ENCODE measurements around the gene KIF9. TPM values are rescaled to one million over a fixed set of nuclear protein-coding genes. Genes with fewer than 3 reads are reported as not detected.
"Not testable (repeated sequence)": the region's sequence is repeated elsewhere in the genome, so short reads cannot be mapped to it uniquely, and the experiment has no call there.

KIF9 gene
- polyA plus RNA-seq, 3 donors from 2014 or later, result 2.2 to 8.3 (median 4.1) TPM

DNA sequence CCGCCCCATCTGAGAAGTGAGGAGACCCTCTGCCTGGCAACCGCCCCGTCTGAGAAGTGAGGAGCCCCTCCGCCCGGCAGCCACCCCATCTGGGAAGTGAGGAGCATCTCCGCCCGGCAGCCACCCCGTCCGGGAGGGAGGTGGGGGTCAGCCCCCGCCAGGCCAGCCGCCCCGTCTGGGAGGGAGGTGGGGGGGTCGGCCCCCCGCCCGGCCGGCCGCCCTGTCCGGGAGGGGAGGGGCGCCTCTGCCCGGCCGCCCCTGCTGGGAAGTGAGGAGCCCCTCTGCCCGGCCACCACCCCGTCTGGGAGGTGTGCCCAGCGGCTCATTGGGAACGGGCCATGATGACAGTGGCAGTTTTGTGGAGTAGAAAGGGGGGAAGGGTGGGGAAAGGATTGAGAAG is 26.3 kb downstream of the KIF9 start:
- not testable (repeated sequence) for DNase-seq; H3K27ac Mint-ChIP-seq; H3K4me3 Mint-ChIP-seq; H3K4me1 Mint-ChIP-seq; H3K9me3 Mint-ChIP-seq; H3K27me3 Mint-ChIP-seq (ENCODE audit: low read depth in 3 of 3); H3K36me3 Mint-ChIP-seq

GRCh38 chr3:47251689-47252088 is 30.9 kb downstream of the KIF9 start:
- Mint-ChIP-seq H3K27ac (no peak overlapping the region), H3K9me3 (no peaks in the 10 kb centered on the region), H3K36me3 (peaks cover 0 to 4% (median 0%) of the 10 kb centered on the region in 3 donors), H3K27me3 (ENCODE audit: low read depth in 3 of 3) (peaks cover 0 to 4% (median 2%) of the 10 kb centered on the region in 3 donors), H3K4me1 (no peaks in the 10 kb centered on the region), H3K4me3 (no peak overlapping the region)
- DNase-seq, result no peak

- not testable (repeated sequence) for H3K36me3 Mint-ChIP-seq; H3K9me3 Mint-ChIP-seq; DNase-seq; H3K4me1 Mint-ChIP-seq; H3K4me3 Mint-ChIP-seq; H3K27me3 Mint-ChIP-seq (ENCODE audit: low read depth in 3 of 3); H3K27ac Mint-ChIP-seq
Observed at GRCh38 chr3:47251085-47251484, 31.5 kb downstream of the KIF9 start.

DNA sequence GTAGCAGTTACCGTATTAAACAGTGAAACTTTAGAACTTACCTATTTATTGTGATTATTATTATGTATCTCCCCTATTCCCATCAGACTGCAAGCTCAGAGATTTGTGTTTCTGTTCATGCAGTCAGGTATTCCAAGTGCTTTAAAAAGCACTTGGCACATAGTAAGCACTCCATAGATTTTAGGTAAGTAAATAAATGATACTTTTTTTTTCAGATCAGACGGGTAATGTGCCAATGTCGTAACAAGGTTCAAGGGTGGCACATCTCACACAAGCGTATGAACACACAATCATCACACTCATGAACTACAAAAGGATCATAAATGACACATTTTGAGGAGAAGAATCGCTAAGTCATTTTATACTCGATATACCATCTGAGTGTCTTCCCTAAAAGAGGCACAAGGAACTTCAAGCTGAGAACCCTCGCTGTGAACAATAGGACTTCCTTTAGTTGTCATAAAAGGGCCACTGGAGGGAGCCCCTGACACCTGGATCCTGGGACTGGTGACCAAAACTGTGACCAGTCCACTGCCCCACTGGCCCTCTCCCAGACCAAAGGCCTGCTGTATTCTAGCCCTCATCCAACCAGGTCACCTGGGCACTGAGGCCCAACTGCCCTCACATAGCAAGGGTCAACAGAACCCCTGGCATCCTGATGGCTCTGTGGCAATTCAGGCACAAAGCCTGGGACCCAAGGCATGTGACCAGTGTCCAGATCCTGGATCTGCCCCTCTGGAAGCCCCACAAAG is 32.1 kb downstream of the KIF9 start:
- Mint-ChIP-seq H3K4me3 (no peak overlapping the region), H3K36me3 (peaks cover 0 to 4% (median 0%) of the 10 kb centered on the region in 3 donors), H3K27me3 (ENCODE audit: low read depth in 3 of 3) (peaks cover 0 to 4% (median 2%) of the 10 kb centered on the region in 3 donors), H3K9me3 (no peaks in the 10 kb centered on the region), H3K4me1 (no peaks in the 10 kb centered on the region), H3K27ac (no peak overlapping the region)
- no peak for DNase-seq

DNA sequence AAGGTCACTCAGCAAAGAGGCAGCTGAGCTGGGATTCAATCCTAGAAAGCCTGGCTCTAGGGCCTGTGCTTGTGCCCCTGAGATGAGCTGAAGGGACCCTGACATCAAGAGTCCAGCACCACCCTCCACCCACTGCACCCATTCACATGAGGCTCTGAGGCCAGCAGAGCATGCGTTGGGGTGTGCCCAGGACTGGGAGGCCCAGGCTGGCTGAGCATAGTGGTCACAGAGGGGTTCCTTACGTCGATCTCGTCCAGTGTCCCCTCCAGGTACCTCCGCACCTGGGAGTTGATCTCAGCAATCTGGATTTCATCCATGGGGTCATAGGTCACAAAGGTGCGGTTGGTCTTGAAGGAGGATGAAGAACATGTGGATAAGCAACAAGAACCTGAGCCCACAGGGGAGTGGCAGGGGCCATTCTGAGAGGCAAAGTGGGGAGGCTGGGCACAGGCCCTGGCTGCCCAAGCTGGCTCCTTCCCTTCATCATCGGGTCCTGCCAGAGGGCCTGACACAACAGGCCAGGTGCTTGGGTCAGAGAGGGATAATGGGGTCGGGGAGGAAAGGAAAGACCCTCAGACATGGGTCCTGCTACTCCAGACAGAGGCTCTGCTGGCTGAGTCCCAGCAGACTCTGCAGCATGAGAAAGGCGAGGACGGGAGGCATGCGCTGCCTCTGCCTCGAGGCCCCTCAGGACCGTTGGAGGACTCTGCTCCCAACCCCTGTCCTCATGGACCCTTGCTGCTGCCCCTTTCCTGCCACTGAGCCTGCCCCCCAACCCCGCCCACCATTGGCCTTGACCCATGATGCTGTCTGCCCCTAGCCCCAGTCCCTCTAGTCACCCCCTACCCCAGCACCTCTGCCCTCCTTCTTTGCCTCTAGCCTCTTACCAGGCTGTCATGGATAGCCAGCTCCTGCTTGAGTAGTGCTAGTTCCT is 35.2 kb downstream of the KIF9 start:
- Mint-ChIP-seq H3K4me3 (no peak overlapping the region), H3K4me1 (no peaks in the 10 kb centered on the region), H3K27me3 (ENCODE audit: low read depth in 3 of 3) (peaks cover 2 to 4% (median 3%) of the 10 kb centered on the region in 3 donors), H3K9me3 (no peaks in the 10 kb centered on the region), H3K27ac (no peak overlapping the region), H3K36me3 (no peaks in the 10 kb centered on the region)
- DNase-seq, result no peak

DNA sequence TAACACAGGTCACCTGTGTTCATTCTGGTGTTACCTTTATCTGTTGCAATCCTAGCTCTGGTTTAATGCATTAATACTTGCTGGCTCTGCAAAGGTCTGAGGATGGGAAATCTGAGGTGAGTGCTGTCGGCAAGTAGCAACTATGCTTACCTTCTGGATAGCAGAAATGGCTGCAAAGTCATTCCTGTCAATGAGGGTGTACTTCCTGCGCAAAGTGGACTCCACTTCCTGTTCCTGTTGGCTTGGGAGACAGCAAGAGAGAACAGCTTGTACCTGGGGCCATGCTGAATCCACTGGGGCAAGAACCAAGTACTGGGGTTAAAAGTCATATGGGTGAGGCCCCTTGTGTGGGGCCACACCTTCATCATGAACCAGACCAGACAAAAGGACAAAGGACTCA is 37.3 kb downstream of the KIF9 start:
- no peak overlapping the region for H3K27ac Mint-ChIP-seq
- H3K4me3 Mint-ChIP-seq, result no peak overlapping the region
- H3K36me3 Mint-ChIP-seq, result no peaks in the 10 kb centered on the region
- DNase-seq, result no peak
- no peaks in the 10 kb centered on the region for H3K9me3 Mint-ChIP-seq
- no peaks in the 10 kb centered on the region for H3K4me1 Mint-ChIP-seq
- H3K27me3 Mint-ChIP-seq (ENCODE audit: low read depth in 3 of 3), result peaks cover 2 to 4% (median 3%) of the 10 kb centered on the region in 3 donors

DNA sequence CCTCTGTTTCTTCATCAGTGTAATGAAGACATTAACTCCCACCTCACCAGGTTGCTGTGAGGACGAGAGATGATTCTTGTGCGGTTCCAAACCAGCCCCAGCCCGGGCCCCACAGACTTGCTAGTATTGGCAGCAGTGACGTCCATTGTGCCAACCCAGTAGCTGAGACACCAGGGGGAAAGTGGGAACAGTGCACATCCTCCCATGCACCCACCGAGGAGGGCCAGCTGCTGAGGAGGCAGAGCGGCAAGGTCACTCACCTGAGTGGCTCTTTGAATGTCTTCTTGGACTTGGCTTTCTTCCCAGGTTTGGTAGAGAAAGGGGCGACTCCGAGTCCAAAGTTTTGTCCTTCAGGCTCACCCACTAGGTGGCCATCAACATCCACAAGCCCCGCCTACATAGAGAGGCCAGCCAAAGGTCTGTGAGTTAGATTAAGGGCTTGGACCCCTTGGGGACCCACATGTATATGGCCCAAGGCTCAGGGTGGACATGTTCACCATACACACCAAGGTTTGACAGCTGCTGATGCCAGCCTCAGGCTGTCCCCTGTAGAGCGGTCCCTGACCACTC is 38.0 kb downstream of the KIF9 start:
- H3K9me3 Mint-ChIP-seq, result no peaks in the 10 kb centered on the region
- no peak overlapping the region for H3K27ac Mint-ChIP-seq
- no peak overlapping the region for H3K4me3 Mint-ChIP-seq
- H3K27me3 Mint-ChIP-seq (ENCODE audit: low read depth in 3 of 3), result peaks cover 2 to 4% (median 3%) of the 10 kb centered on the region in 3 donors
- no peak for DNase-seq
- no peaks in the 10 kb centered on the region for H3K4me1 Mint-ChIP-seq
- H3K36me3 Mint-ChIP-seq, result no peaks in the 10 kb centered on the region

DNA sequence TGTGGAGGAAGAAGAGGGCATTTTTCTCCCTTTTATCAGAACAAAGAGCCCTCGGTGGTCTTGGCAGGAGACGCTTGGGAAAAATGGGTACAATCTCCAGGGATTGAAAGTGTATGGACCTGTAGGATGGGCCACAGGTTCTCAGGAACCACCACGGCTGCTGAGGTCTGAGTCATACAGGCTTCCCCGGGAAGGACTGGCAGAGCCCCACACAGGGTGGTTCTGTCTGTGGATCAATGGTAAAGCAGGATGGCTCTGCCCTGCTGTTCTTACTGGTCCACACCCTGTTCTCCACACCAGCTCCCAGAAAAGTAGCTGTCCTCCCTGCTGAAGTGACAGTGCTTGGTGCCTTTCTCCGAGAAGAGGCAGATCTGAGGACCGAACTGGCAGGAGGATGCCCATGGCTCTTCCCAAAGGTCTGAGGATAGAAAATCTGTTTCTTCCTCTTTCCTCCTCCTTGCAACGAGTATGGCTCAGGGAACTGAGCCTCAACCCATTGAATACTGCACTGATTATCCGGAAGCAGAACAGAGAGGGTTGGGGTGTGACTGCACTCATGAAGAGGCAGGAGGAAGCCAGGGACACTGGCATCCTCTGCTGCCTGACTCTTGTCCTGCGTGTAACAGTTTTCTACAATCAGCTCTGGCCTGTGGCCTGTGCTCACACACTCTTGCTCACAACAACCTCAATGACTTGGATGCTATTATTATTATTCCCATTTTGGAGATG is 39.0 kb downstream of the KIF9 start:
- no peak for DNase-seq
- H3K9me3 Mint-ChIP-seq, result no peaks in the 10 kb centered on the region
- H3K27me3 Mint-ChIP-seq (ENCODE audit: low read depth in 3 of 3), result peaks cover 2 to 4% (median 3%) of the 10 kb centered on the region in 3 donors
- H3K4me1 Mint-ChIP-seq, result no peaks in the 10 kb centered on the region
- H3K4me3 Mint-ChIP-seq, result no peak overlapping the region
- no peak overlapping the region for H3K27ac Mint-ChIP-seq
- H3K36me3 Mint-ChIP-seq, result no peaks in the 10 kb centered on the region

DNA sequence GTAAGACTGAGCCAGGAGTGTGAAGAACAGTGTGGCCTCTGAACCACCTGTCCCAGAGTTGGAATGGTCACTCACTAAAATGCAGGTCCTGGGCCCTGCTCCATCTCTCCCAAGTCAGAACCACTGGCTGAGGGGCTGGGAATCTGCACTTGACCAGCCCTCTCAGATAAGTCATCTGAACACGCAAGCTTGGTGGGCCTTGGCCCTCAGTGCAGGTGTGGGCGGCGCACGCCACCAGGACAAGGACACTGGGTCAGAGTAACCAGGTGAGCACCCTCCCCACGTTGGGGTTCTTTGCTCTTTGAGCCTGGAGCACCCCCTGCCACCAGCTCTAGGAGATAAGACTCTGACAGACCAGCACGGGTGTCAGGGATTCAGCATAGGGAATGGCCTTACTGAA is 42.7 kb downstream of the KIF9 start:
- Mint-ChIP-seq H3K27ac (no peak overlapping the region), H3K4me1 (no peaks in the 10 kb centered on the region)

DNA sequence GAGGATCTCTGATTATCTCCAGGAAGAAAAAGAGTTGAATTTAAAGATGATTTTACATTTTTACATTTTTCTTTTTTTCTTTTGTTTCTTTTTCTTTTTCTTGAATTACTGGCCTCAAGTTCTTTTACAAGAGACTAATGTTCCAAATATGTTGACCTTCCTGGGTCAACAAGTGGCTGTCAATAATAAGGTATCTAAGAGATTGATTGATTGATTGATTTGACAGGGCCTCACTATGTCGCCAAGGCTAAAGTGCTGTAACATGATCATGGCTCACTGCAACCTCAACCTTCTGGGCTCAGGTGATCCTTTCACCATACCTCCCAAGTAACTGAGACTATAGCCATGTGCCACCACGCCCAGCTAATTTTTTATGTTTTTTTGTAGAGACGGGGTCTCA is 44.6 kb downstream of the KIF9 start:
- Mint-ChIP-seq H3K36me3 (no peaks in the 10 kb centered on the region), H3K9me3 (no peaks in the 10 kb centered on the region), H3K4me3 (no peak overlapping the region), H3K27ac (no peak overlapping the region), H3K27me3 (ENCODE audit: low read depth in 3 of 3) (peaks cover 0 to 1% (median 0%) of the 10 kb centered on the region in 3 donors), H3K4me1 (no peaks in the 10 kb centered on the region)
- DNase-seq, result no peak

More for the DNA sequence above, 42.7 kb downstream of the KIF9 start:
- no peak overlapping the region for H3K4me3 Mint-ChIP-seq
- H3K27me3 Mint-ChIP-seq (ENCODE audit: low read depth in 3 of 3), result peaks cover 0 to 4% (median 2%) of the 10 kb centered on the region in 3 donors
- DNase-seq, result no peak
- H3K9me3 Mint-ChIP-seq, result no peaks in the 10 kb centered on the region
- no peaks in the 10 kb centered on the region for H3K36me3 Mint-ChIP-seq

DNA sequence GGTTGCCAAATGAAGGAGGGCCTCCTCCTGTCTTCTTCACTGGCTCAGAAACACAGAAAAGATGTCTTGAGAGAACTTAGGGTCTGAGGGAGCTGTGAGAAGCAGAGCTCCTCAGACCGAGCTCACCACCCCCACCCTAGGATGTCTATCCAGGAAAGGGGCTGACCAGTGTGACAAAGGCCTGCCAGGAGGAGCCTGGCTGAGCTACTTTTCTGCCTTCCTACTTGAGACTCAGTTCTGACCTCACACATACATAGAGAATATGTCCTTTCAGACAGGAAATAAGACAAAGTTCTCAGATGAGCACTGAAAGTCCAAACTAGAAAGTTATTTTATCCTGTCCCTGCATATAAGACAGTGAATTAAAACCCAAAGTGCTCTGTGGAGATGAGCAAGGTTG is 54.5 kb downstream of the KIF9 start:
- peaks cover 0 to 3% (median 0%) of the 10 kb centered on the region in 3 donors for H3K36me3 Mint-ChIP-seq
- no peak overlapping the region for H3K4me3 Mint-ChIP-seq
- H3K4me1 Mint-ChIP-seq, result no peaks in the 10 kb centered on the region
- no peak for DNase-seq
- peaks cover 0 to 1% (median 0%) of the 10 kb centered on the region in 3 donors for H3K27me3 Mint-ChIP-seq (ENCODE audit: low read depth in 3 of 3)
- H3K27ac Mint-ChIP-seq, result no peak overlapping the region
- no peaks in the 10 kb centered on the region for H3K9me3 Mint-ChIP-seq

DNA sequence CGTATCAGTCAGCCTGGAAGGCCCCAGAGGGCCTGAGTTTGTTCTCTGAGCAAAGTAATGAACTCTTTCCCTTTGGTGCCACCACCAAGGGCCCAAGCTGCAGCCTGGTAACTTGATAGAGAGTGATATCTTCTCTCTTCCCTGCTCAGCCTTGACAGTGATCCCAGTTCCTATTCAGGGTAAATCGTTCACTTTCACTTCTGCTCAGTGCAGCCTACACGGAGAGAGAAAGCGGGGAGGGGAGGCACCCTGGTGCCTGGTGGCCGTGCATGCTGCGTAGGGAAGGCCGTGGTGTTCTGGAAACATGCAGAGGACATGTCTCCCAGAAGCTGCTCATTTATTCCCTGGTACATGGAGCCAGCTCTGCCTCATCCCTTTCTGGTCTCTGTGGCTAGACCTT is 54.9 kb downstream of the KIF9 start:
- H3K9me3 Mint-ChIP-seq, result no peaks in the 10 kb centered on the region
- H3K4me3 Mint-ChIP-seq, result no peak overlapping the region
- DNase-seq, result no peak
- no peaks in the 10 kb centered on the region for H3K4me1 Mint-ChIP-seq
- H3K27me3 Mint-ChIP-seq (ENCODE audit: low read depth in 3 of 3), result peaks cover 0 to 1% (median 0%) of the 10 kb centered on the region in 3 donors
- no peak overlapping the region for H3K27ac Mint-ChIP-seq
- peaks cover 0 to 3% (median 0%) of the 10 kb centered on the region in 3 donors for H3K36me3 Mint-ChIP-seq

DNA sequence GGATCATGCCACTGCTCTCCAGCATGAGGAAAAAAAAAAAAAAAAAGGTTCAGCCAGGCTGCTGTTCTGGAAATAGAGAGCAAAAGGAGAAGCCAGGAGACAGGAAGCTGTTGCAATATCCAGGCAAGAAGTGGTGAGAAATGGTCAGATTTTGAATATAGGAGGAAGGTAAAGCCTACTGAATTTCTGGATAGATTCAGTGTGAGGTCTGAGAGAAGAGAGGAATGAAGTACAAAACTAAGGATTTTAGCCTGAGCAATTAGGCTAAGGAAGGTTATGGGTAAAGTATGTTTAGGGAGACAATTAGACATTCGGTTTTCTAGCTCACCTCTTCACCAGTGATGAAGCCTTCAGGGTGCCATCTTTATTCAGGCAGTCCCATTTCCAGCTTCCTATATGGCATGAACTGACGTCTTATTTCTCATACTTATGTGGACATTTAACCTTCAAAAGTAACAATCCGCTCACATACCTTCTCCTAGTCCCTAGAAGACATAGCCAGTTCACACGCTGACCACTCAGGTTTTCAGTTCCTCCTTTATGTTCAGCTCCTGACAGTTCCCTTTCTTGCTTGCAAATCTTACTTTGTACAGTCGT is 57.2 kb downstream of the KIF9 start:
- Mint-ChIP-seq H3K4me3 (no peak overlapping the region), H3K27me3 (ENCODE audit: low read depth in 3 of 3) (peaks cover 0 to 1% (median 0%) of the 10 kb centered on the region in 3 donors), H3K4me1 (no peaks in the 10 kb centered on the region), H3K27ac (no peak overlapping the region), H3K9me3 (no peaks in the 10 kb centered on the region), H3K36me3 (peaks cover 0 to 3% (median 0%) of the 10 kb centered on the region in 3 donors)
- no peak for DNase-seq

Measured in immature natural killer cell (primary cell).